Motor neuron (in vitro differentiated cells): ENCODE results near the gene KRT16. TPM values are rescaled to one million over a fixed set of nuclear protein-coding genes. Genes with fewer than 3 reads are reported as not detected.
"Not testable (repeated sequence)": the region's sequence is repeated elsewhere in the genome, so short reads cannot be mapped to it uniquely, and the experiment has no call there.

ENCODE experiments used
- ATAC-seq, 8 experiments: fragments of 200-7000 bp; cut with Tn5 transposase; replicated peaks in 6 of 8; 2 replicates each; pipeline ENCODE4 v1.8.0; 2021; ENCODE audit warnings: mild to moderate bottlenecking in 8 of 8, moderate library complexity in 8 of 8
- H3K27ac ChIP-seq, 2 donors: fragments of 250-450 bp; sonication (Bioruptor Pico); 2 replicates each; pipeline ENCODE4 v1.9.0; 2021; ENCODE audit warnings: antibody characterized with exemption in 2 of 2, mild to moderate bottlenecking in 2 of 2, moderate library complexity in 1 of 2
- H3K4me1 ChIP-seq, 2 donors: fragments of 250-450 bp; sonication (Bioruptor Pico); replicated peaks in 1 of 2; 2 replicates each; pipeline ENCODE4 v1.6.1; 2021; ENCODE audit warnings: antibody characterized with exemption in 2 of 2, mild to moderate bottlenecking in 2 of 2, moderate library complexity in 1 of 2
- H3K4me3 ChIP-seq, 5 donors: fragments of 250-450 bp; sonication (Bioruptor Pico); 2 replicates each; pipeline ENCODE4 v1.9.0; 2021; ENCODE audit warnings: antibody characterized with exemption in 5 of 5, mild to moderate bottlenecking in 5 of 5, moderate library complexity in 4 of 5
- WGBS, 10 experiments: fragments of 450-650 bp; shearing (Covaris generic); methylation state at CpG; one replicate each; pipeline ENCODE4 v1.0.0; 2022; 5-methylcytosine and 5-hydroxymethylcytosine counted together
- in situ Hi-C, 9 experiments: fragments of 400-800 bp; cut with MboI; loops; one replicate each; pipeline ENCODE4 v1.15.0; 2021; ENCODE audit warnings: low sequenced_read_pairs in 9 of 9, low pct_unique_long_range_greater_than_20kb in 2 of 9; ENCODE audit not compliant: unreplicated experiment in 9 of 9
- total RNA-seq, 8 experiments: library from RNA; unstranded; fragments of 300-600 nt; gene quantifications; 2 replicates each; pipeline versions ENCODE4 v1.2.3 to v1.2.4, GENCODE V29; 2022

The KRT16 gene
- total RNA-seq, 8 experiments from 2014 or later = 1.0 to 26.9 (median 4.5) TPM; not detected in 4

GRCh38 chr17:41580687-41581365 lies 31.7 kb downstream of the KRT16 start:
- Histone ChIP-seq H3K27ac (no peak overlapping the region), H3K4me3 (no peak overlapping the region), H3K4me1 (peaks cover 0 to 6% of the 10 kb centered on the region in 2 donors)
- WGBS, 10 experiments = 0 to 83% (median 0%) methylated on average over 1 of the region's 1 CpG; no CpG with 5 or more reads in 7 of the 10 experiments
- in situ Hi-C loops = no loop called here
- ATAC-seq = peak in 3 of 8 experiments; percentile 20 to 45 (median 37)

GRCh38 chr17:41580244-41580575 lies 32.4 kb downstream of the KRT16 start:
- no peak for ATAC-seq
- in situ Hi-C loops = no loop called here
- WGBS, 10 experiments = 100% methylated on average over 1 of the region's 2 CpGs; no CpG with 5 or more reads in 9 of the 10 experiments
- Histone ChIP-seq H3K4me3 (no peak overlapping the region), H3K27ac (no peak overlapping the region), H3K4me1 (peaks cover 0 to 6% of the 10 kb centered on the region in 2 donors)

- peak; percentile 72 to 97 (median 92) for ATAC-seq
These were observed 32.9 kb downstream of the KRT16 start for GRCh38 chr17:41579484-41580243.

GRCh38 chr17:41578971-41579370 lies 33.6 kb downstream of the KRT16 start:
- Histone ChIP-seq H3K4me1 (peaks cover 0 to 6% of the 10 kb centered on the region in 2 donors), H3K4me3 (no peak overlapping the region), H3K27ac (no peak overlapping the region)
- no peak for ATAC-seq
- WGBS, 10 experiments = 17 to 89% (median 70%) methylated on average over 1 to 4 of the region's 5 CpGs; no CpG with 5 or more reads in 3 of the 10 experiments
- in situ Hi-C loops = no loop called here

More at GRCh38 chr17:41579484-41580243, 32.9 kb downstream of the KRT16 start:
- peaks cover 0 to 6% of the 10 kb centered on the region in 2 donors for H3K4me1 ChIP-seq
- in situ Hi-C loops = no loop called here
- 0 to 71% (median 32%) methylated on average over 1 to 9 of the region's 18 CpGs; no CpG with 5 or more reads in 2 of the 10 experiments for WGBS, 10 experiments
- no peak overlapping the region for H3K27ac ChIP-seq
- H3K4me3 ChIP-seq = no peak overlapping the region

GRCh38 chr17:41578538-41578937 lies 34.0 kb downstream of the KRT16 start:
- WGBS, 10 experiments = 60 to 100% (median 80%) methylated on average over 1 of the region's 1 CpG; no CpG with 5 or more reads in 5 of the 10 experiments
- ATAC-seq = no peak
- in situ Hi-C loops = no loop called here
- Histone ChIP-seq H3K4me1 (peaks cover 0 to 6% of the 10 kb centered on the region in 2 donors), H3K4me3 (no peak overlapping the region), H3K27ac (no peak overlapping the region)

- ATAC-seq, in situ Hi-C loops, H3K4me3 ChIP-seq, H3K27ac ChIP-seq: not testable (repeated sequence)
- 50 to 100% methylated on average over 1 of the region's 4 CpGs; no CpG with 5 or more reads in 8 of the 10 experiments for WGBS, 10 experiments
- H3K4me1 ChIP-seq = peaks cover 10 to 16% of the 10 kb centered on the region in 2 donors
These were observed 35.8 kb downstream of the KRT16 start for GRCh38 chr17:41576740-41577139.

GRCh38 chr17:41575336-41575735 lies 37.2 kb downstream of the KRT16 start:
- 58 to 81% (median 74%) methylated on average over 2 to 3 of the region's 3 CpGs; no CpG with 5 or more reads in 7 of the 10 experiments for WGBS, 10 experiments
- in situ Hi-C loops = no loop called here
- Histone ChIP-seq H3K4me1 (peaks cover 14 to 19% of the 10 kb centered on the region in 2 donors), H3K27ac (no peak overlapping the region), H3K4me3 (no peak overlapping the region)
- ATAC-seq = no peak

GRCh38 chr17:41571561-41572434 lies 40.8 kb downstream of the KRT16 start, which contains the start of gene KRT9:
Gene KRT9 (minus strand): TSS chr17:41572059. CDS start chr17:41571992, 67 bp downstream.
- Histone ChIP-seq H3K4me3 (no peak within 1 kb of the TSS), H3K4me1 (peaks cover 13 to 14% of the 10 kb centered on the region in 2 donors), H3K27ac (peak within 1 kb of the TSS in 1 of 2 donors; percentile 23)
- 0 to 50% methylated on average over 1 to 4 of the region's 24 CpGs; no CpG with 5 or more reads in 8 of the 10 experiments for WGBS, 10 experiments
- in situ Hi-C loops = loop anchor here in 2 of 9 experiments (25.0 kb wide), 2 partner anchors 91 to 659 kb away; no protein-coding TSS in a partner anchor
- ATAC-seq = peak in 4 of 8 experiments; percentile 49 to 96 (median 92)

- Histone ChIP-seq H3K4me3 (no peak overlapping the region), H3K4me1 (peaks cover 14 to 17% of the 10 kb centered on the region in 2 donors), H3K27ac (no peak overlapping the region)
- no peak for ATAC-seq
- in situ Hi-C loops = loop anchor here in 2 of 9 experiments (25.0 kb wide), 2 partner anchors 95 to 655 kb away; no protein-coding TSS in a partner anchor
- WGBS, 10 experiments = 58 to 98% (median 87%) methylated on average over 2 to 6 of the region's 6 CpGs; no CpG with 5 or more reads in 1 of the 10 experiments
These were observed 45.2 kb downstream of the KRT16 start for GRCh38 chr17:41567317-41567716.

GRCh38 chr17:41565338-41565737 lies 47.2 kb downstream of the KRT16 start:
- in situ Hi-C loops = loop anchor here in 2 of 9 experiments (25.0 kb wide), 2 partner anchors 97 to 653 kb away; no protein-coding TSS in a partner anchor
- H3K4me3 ChIP-seq = no peak overlapping the region
- no peak for ATAC-seq
- no peak overlapping the region for H3K27ac ChIP-seq
- H3K4me1 ChIP-seq = peaks cover 13 to 16% of the 10 kb centered on the region in 2 donors

GRCh38 chr17:41563607-41564170 lies 48.9 kb downstream of the KRT16 start:
- peak in 3 of 8 experiments; percentile 21 to 42 (median 27) for ATAC-seq
- 13 to 89% (median 63%) methylated on average over 1 to 3 of the region's 3 CpGs; no CpG with 5 or more reads in 1 of the 10 experiments for WGBS, 10 experiments
- no peak overlapping the region for H3K4me3 ChIP-seq
- in situ Hi-C loops = loop anchor here in 2 of 9 experiments (25.0 kb wide), 2 partner anchors 99 to 651 kb away; no protein-coding TSS in a partner anchor
- peaks cover 13 to 16% of the 10 kb centered on the region in 2 donors for H3K4me1 ChIP-seq
- H3K27ac ChIP-seq = no peak overlapping the region

GRCh38 chr17:41561554-41561953 lies 51.0 kb downstream of the KRT16 start:
- peaks cover 13 to 16% of the 10 kb centered on the region in 2 donors for H3K4me1 ChIP-seq
- in situ Hi-C loops = loop anchor here in 2 of 9 experiments (25.0 kb wide), 2 partner anchors 101 to 649 kb away; no protein-coding TSS in a partner anchor
- 40 to 83% (median 58%) methylated on average over 2 to 6 of the region's 6 CpGs; no CpG with 5 or more reads in 3 of the 10 experiments for WGBS, 10 experiments
- H3K27ac ChIP-seq = no peak overlapping the region
- ATAC-seq = peak in 2 of 8 experiments; percentile 48 to 61
- H3K4me3 ChIP-seq = no peak overlapping the region
